Neural progenitor cell (in vitro differentiated cells): ENCODE data around the gene TPD52L3. TPM values are rescaled to one million over a fixed set of nuclear protein-coding genes. Genes with fewer than 3 reads are reported as not detected.

Source experiments
- DNase-seq: peaks from one replicate; pipeline ENCODE4 v3.0.0-alpha.2; 2016; ENCODE audit warnings: low spot score
- H2AFZ ChIP-seq: fragments of 200-600 bp; sonication (generic); replicated peaks from 2 replicates; pipeline ENCODE4 v1.6.1; 2016; ENCODE audit warnings: antibody characterized with exemption
- H3F3A ChIP-seq: fragments of 200-600 bp; sonication (generic); 2 replicates; pipeline ENCODE4 v1.6.1; 2016; ENCODE audit warnings: antibody characterized with exemption, low read depth
- H3K27ac ChIP-seq: fragments of 200-600 bp; sonication (generic); 2 replicates; pipeline ENCODE4 v1.5.1; 2016; ENCODE audit warnings: mild to moderate bottlenecking
- H3K27me3 ChIP-seq: fragments of 200-600 bp; sonication (generic); 2 replicates; pipeline ENCODE4 v1.6.1; 2016; ENCODE audit warnings: mild to moderate bottlenecking, moderate library complexity
- H3K36me3 ChIP-seq: fragments of 200-600 bp; sonication (generic); 2 replicates; pipeline ENCODE4 v1.5.1; 2016
- H3K4me1 ChIP-seq: fragments of 200-600 bp; sonication (generic); 2 replicates; pipeline ENCODE4 v1.6.1; 2016; ENCODE audit warnings: mixed run types
- H3K4me2 ChIP-seq: fragments of 200-600 bp; sonication (generic); 2 replicates; pipeline ENCODE4 v1.6.1; 2016
- H3K4me3 ChIP-seq: fragments of 200-600 bp; sonication (generic); 2 replicates; pipeline ENCODE4 v1.5.1; 2016
- H3K79me2 ChIP-seq: fragments of 200-600 bp; sonication (generic); 2 replicates; pipeline ENCODE4 v1.6.1; 2016; ENCODE audit warnings: low read depth
- H3K9ac ChIP-seq: fragments of 200-600 bp; sonication (generic); 2 replicates; pipeline ENCODE4 v1.6.1; 2016
- H3K9me3 ChIP-seq: fragments of 200-600 bp; sonication (generic); 2 replicates; pipeline ENCODE4 v1.5.1; 2016; ENCODE audit warnings: low read depth
- H4K20me1 ChIP-seq: fragments of 200-600 bp; sonication (generic); 2 replicates; pipeline ENCODE4 v1.6.1; 2016; ENCODE audit warnings: low read depth
- H3K27ac Mint-ChIP-seq: 3 replicates; pipeline ENCODE4 v1.8.0; 2021; ENCODE audit warnings: mixed read lengths
- H3K27me3 Mint-ChIP-seq: 2 replicates; pipeline ENCODE4 v1.8.0; 2022; ENCODE audit warnings: low read depth, mild to moderate bottlenecking, inconsistent platforms, moderate library complexity, mixed read lengths; ENCODE audit not compliant: insufficient read depth
- H3K36me3 Mint-ChIP-seq: 3 replicates; pipeline ENCODE4 v1.8.0; 2021; ENCODE audit warnings: mixed read lengths
- H3K4me1 Mint-ChIP-seq: 3 replicates; pipeline ENCODE4 v1.8.0; 2021; ENCODE audit warnings: mixed read lengths
- H3K4me3 Mint-ChIP-seq: 3 replicates; pipeline ENCODE4 v1.8.0; 2021; ENCODE audit warnings: mild to moderate bottlenecking, moderate library complexity, mixed read lengths
- H3K9me3 Mint-ChIP-seq: 3 replicates; pipeline ENCODE4 v1.8.0; 2020; ENCODE audit warnings: mixed read lengths
- CTCF ChIP-seq: fragments of 200-600 bp; sonication (generic); IDR thresholded peaks from 2 replicates; pipeline ENCODE4 v1.5.1; 2017; ENCODE audit warnings: antibody characterized with exemption, mild to moderate bottlenecking
- EZH2 ChIP-seq: fragments of 200-600 bp; sonication (generic); IDR thresholded peaks from 2 replicates; pipeline ENCODE4 v1.6.1; 2017; ENCODE audit warnings: antibody characterized with exemption, mild to moderate bottlenecking, moderate library complexity
- EZH2phosphoT487 ChIP-seq: fragments of 200-600 bp; sonication (generic); IDR thresholded peaks from 2 replicates; pipeline ENCODE4 v1.6.1; 2017; ENCODE audit warnings: antibody characterized with exemption
- total RNA-seq: library from RNA; depleted of rRNA; stranded (reverse); fragments of >200 nt; gene quantifications from 2 replicates; pipeline ENCODE4 v1.2.3, GENCODE V29; 2015; ENCODE audit warnings: low replicate concordance

TPD52L3 gene
- not detected in 2 replicates for total RNA-seq

GRCh38 chr9:6328103-6328502 lies at the start of gene TPD52L3:
Gene TPD52L3, plus strand, starts transcription at chr9:6328375. Its CDS starts 221 bp downstream, at chr9:6328596.
- peaks cover 2% of the 10 kb centered on the region for H3K9me3 Mint-ChIP-seq

GRCh38 chr9:6301858-6302257 lies 26.3 kb upstream of the TPD52L3 start:
- no peak overlapping the region for H3K4me3 ChIP-seq
- TF ChIP-seq EZH2phosphoT487 = no peak
- TF ChIP-seq EZH2 = no peak
- TF ChIP-seq CTCF = no peak
- H3K4me2 ChIP-seq = no peak overlapping the region
- Mint-ChIP-seq H3K4me1 (no peaks in the 10 kb centered on the region), H3K9me3 (no peaks in the 10 kb centered on the region), H3K27me3 (no peaks in the 10 kb centered on the region), H3K4me3 (no peak overlapping the region), H3K36me3 (no peaks in the 10 kb centered on the region), H3K27ac (no peak overlapping the region)
- no peak for DNase-seq
- H3K36me3 ChIP-seq = no peaks in the 10 kb centered on the region
- no peak overlapping the region for H3K9ac ChIP-seq
- H3F3A ChIP-seq = no peaks in the 10 kb centered on the region
- no peak overlapping the region for H2AFZ ChIP-seq
- H3K27ac ChIP-seq = no peak overlapping the region
- H3K4me1 ChIP-seq = no peaks in the 10 kb centered on the region
- no peaks in the 10 kb centered on the region for H3K9me3 ChIP-seq
- H3K79me2 ChIP-seq = no peaks in the 10 kb centered on the region
- H4K20me1 ChIP-seq = no peaks in the 10 kb centered on the region
- H3K27me3 ChIP-seq = no peaks in the 10 kb centered on the region

More at GRCh38 chr9:6328103-6328502, at the start of gene TPD52L3:
- Mint-ChIP-seq H3K4me1 (no peaks in the 10 kb centered on the region), H3K36me3 (no peaks in the 10 kb centered on the region), H3K27me3 (peaks cover 6% of the 10 kb centered on the region), H3K4me3 (no peak within 1 kb of the TSS), H3K27ac (no peak within 1 kb of the TSS)
- no peaks in the 10 kb centered on the region for H3K36me3 ChIP-seq
- H3K27me3 ChIP-seq = no peaks in the 10 kb centered on the region
- H3K4me2 ChIP-seq = no peak within 1 kb of the TSS
- no peaks in the 10 kb centered on the region for H3K4me1 ChIP-seq
- H2AFZ ChIP-seq = no peak within 1 kb of the TSS
- H3K9me3 ChIP-seq = no peaks in the 10 kb centered on the region
- H4K20me1 ChIP-seq = no peaks in the 10 kb centered on the region
- DNase-seq = no peak
- no peak within 1 kb of the TSS for H3K9ac ChIP-seq
- TF ChIP-seq CTCF = no peak
- no peak for TF ChIP-seq EZH2
- no peak for TF ChIP-seq EZH2phosphoT487
- H3K4me3 ChIP-seq = no peak within 1 kb of the TSS
- no peak within 1 kb of the TSS for H3K27ac ChIP-seq
- no peaks in the 10 kb centered on the region for H3K79me2 ChIP-seq
- H3F3A ChIP-seq = no peaks in the 10 kb centered on the region

GRCh38 chr9:6302417-6302816 lies 25.8 kb upstream of the TPD52L3 start:
- DNase-seq = no peak
- H3K27ac Mint-ChIP-seq = no peak overlapping the region

More at GRCh38 chr9:6302417-6302816, 25.8 kb upstream of the TPD52L3 start:
- Histone ChIP-seq H3K4me3 (no peak overlapping the region), H4K20me1 (no peaks in the 10 kb centered on the region), H3K4me1 (no peaks in the 10 kb centered on the region), H2AFZ (no peak overlapping the region), H3F3A (no peaks in the 10 kb centered on the region), H3K9me3 (no peaks in the 10 kb centered on the region), H3K27ac (no peak overlapping the region), H3K27me3 (no peaks in the 10 kb centered on the region), H3K9ac (no peak overlapping the region), H3K4me2 (no peak overlapping the region), H3K79me2 (no peaks in the 10 kb centered on the region), H3K36me3 (no peaks in the 10 kb centered on the region)
- no peaks in the 10 kb centered on the region for H3K36me3 Mint-ChIP-seq
- H3K4me3 Mint-ChIP-seq = no peak overlapping the region
- no peaks in the 10 kb centered on the region for H3K4me1 Mint-ChIP-seq
- H3K27me3 Mint-ChIP-seq = no peaks in the 10 kb centered on the region
- H3K9me3 Mint-ChIP-seq = no peaks in the 10 kb centered on the region
- TF ChIP-seq EZH2phosphoT487 (no peak), CTCF (no peak), EZH2 (no peak)
